HG02981 (cell line): ENCODE results near the gene ADAMTS18.
"Not testable (repeated sequence)": the region's sequence is repeated elsewhere in the genome, so short reads cannot be mapped to it uniquely, and the experiment has no call there.

Experiments used
- ATAC-seq: cut with Tn5 transposase; IDR thresholded peaks from one replicate; pipeline ENCODE4 v1.9.1; 2021; ENCODE audit warnings: mild to moderate bottlenecking, moderate library complexity; ENCODE audit not compliant: unreplicated experiment

ADAMTS18 gene, protein sequence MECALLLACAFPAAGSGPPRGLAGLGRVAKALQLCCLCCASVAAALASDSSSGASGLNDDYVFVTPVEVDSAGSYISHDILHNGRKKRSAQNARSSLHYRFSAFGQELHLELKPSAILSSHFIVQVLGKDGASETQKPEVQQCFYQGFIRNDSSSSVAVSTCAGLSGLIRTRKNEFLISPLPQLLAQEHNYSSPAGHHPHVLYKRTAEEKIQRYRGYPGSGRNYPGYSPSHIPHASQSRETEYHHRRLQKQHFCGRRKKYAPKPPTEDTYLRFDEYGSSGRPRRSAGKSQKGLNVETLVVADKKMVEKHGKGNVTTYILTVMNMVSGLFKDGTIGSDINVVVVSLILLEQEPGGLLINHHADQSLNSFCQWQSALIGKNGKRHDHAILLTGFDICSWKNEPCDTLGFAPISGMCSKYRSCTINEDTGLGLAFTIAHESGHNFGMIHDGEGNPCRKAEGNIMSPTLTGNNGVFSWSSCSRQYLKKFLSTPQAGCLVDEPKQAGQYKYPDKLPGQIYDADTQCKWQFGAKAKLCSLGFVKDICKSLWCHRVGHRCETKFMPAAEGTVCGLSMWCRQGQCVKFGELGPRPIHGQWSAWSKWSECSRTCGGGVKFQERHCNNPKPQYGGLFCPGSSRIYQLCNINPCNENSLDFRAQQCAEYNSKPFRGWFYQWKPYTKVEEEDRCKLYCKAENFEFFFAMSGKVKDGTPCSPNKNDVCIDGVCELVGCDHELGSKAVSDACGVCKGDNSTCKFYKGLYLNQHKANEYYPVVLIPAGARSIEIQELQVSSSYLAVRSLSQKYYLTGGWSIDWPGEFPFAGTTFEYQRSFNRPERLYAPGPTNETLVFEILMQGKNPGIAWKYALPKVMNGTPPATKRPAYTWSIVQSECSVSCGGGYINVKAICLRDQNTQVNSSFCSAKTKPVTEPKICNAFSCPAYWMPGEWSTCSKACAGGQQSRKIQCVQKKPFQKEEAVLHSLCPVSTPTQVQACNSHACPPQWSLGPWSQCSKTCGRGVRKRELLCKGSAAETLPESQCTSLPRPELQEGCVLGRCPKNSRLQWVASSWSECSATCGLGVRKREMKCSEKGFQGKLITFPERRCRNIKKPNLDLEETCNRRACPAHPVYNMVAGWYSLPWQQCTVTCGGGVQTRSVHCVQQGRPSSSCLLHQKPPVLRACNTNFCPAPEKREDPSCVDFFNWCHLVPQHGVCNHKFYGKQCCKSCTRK (N-terminal part only)

DNA sequence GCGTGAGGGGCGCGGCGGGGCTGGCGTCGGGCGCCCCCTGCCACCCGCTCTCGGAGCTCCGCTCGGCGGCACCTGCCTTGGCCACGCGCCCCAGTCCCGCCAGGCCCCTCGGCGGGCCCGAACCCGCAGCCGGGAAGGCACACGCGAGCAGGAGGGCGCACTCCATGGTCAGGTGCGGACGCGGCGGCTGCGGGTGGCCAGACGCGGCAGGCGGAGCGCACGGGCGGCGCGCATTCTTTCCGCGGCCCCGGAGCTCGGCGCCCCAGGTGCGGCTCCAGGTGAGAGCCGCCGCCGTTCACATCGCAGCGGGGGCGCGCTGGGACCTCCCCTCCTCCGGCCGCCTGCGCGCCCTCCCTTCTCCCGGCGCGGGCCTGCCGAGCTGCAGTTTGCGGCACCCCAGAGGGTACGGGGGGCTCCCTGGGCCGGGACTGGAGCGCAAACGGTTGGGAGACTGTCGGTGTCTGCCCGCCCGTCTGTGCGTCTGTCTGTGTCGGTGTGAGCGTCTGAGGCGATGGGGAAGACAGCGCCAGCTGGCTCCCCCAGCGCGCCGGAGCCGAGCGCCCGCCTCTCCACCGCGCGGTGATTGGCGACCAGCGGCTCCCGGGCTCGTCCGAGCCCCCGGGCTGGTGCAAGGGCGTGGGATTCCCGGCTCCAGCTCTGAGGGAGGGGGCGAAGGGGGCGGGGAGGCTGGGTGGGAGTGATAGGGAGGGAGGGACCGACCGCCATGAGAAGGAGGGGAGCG is at the start of gene ADAMTS18:
Gene ADAMTS18, minus strand, starts transcription at position 505 of the 742 bp plus-strand sequence. Its CDS starts 339 bp downstream, at position 166.
- ATAC-seq = no peak

DNA sequence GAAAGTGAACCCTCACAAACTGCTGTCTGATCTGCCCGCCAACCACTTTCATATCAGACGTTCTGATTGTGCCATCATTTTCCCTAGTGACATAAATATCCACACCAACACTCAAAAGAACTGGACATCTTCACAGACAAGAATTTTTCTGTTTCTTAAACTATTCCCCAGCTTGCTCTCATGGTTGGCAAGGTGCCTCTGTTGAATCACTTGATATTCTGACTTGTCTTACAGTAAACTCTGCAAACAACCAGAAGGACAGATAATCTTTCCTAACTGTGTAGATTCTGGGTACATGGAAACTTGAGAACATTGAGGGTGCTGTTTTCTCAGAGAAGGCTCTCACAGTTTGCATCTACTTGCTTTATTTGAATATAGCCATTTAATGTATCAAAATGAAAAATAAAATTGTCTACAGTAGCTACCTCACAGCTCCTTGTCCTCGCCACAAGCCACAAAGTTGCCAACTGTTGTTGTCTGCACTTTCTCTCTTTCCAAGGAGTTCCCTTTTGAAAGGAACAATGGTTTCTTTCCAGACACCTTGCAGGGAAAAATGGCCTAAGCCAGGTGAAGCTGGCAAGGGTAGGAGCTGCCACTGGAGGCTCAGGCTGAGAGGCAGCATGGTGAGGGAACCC is 46.0 kb upstream of the ADAMTS18 start:
- ATAC-seq = no peak

DNA sequence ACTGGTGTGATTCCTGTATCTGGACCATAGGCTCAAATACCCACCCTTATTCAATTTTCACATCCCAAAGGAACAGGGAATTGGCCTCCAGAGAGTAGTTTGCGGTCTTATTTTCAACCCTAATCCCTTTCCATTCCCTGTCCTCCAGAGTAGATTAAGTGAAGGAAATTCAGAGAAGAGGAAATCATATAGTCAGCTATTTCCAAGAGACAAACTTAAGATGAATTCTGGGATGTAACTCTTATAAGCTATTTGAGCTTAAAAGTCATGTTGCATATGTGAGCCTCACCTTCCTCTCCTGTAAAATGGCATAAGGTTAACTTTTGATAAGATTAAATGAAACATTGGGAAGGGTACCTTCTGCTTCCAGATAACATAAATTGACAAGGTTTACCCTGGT is 37.4 kb upstream of the ADAMTS18 start:
- ATAC-seq = no peak

DNA sequence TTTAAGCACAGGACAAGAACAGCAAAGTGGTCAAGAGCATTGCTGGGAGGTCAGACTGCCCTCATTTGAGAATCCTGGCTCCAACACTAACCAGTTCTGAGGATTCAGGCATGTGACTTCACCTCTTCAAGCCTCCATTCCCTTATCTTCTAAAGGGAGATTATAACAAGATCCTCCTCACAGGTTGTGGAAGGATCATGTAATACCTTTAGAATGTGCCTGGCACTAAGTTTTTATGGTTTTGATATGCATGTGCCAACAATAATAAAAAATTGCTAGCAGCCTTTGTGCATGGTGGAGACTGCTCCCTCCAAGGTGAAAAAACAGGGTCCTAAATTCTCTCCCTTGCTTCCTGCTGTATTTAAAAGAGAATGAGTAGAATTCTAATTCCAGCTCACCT is 36.0 kb upstream of the ADAMTS18 start:
- ATAC-seq = no peak

DNA sequence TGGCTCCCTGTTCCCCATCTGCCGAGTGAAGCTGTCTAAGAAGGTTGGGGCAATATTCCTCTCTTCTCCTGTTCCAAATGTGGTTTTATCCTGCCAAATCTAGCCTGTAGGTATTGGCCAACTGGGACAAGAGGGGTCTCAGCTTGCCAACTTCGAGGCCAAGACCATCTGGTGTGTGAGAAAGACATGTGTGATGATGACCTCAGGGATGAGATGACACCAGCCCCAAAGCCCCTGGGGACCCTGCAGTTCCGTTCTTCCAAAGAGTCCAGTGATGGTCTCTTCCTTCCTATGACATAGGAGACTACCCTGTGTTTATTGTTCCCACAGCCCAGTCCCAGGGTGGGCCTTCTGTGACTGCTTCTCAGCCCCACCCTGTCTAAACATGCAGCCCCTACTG is 34.8 kb upstream of the ADAMTS18 start:
- no peak for ATAC-seq

DNA sequence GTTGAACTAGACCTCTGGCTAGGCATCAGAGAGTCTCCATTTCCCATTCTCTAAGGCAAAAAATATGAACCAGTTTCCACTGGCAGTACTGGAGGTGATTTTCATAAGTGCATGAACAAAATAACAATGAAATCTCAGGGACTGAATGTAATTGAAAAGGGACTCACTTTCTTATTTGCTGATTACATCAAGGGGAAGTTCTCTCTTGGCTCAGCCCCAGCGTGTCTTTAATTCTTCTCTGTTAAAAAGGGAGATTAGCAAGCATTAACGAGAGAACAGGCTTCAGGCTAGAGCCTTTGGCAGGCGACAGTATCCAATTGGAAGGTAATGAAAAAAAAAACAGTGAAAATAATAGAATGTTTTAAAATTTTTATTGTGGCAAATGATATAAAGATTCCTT is 34.0 kb upstream of the ADAMTS18 start:
- no peak for ATAC-seq

DNA sequence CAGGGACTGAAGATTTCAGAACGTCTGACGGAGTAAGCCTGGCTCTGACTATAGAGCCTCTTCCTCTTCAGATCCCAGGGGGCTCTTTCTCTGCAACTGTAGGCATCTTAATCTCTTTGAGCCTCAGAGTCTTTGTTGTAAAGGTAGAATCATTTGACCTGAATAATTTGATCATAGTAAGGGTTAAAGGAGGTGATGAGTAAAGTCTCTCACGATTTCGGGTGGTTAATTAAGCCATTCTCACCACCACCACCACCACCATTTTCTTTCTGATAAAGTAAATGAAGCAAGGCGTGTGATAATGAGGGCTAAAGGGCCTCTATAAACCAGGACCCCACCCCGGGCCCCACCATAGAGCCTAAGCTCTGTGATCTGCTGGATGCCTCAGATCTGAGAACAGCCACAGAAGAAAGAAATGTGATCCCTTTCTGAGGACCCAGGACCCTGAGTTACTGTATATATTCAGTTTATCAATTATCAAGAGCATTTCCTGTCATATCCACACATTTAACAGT is 33.0 kb upstream of the ADAMTS18 start:
- ATAC-seq = no peak

DNA sequence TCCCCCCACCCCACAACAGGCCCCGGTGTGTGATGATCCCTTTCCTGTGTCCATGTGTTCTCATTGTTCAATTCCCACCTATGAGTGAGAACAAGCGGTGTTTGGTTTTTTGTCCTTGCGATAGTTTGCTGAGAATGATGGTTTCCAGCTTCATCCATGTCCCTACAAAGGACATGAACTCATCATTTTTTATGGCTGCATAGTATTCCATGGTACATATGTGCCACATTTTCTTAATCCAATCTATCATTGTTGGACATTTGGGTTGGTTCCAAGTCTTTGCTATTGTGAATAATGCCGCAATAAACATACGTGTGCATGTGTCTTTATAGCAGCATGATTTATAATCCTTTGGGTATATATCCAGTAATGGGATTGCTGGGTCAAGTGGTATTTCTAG is 28.8 kb upstream of the ADAMTS18 start:
- ATAC-seq = not testable (repeated sequence)

DNA sequence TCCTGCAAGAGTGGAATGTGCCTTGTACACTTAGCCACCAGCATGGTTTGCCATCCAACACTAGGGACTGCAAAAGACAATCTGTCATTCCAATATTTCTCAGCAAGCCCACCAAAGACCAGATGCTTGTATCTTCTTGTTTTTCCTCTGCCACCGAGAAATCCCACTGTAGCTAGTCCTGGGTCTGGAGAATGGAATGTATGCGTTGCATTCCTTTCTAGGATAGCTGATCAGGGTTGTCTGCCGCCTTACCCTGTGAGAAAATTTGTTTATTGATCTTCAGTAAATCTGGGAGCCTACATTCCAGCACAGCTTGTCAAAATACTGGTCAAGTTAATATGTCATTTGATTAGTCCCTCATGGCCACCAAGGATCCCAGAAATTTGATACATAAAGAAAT is 28.1 kb upstream of the ADAMTS18 start:
- ATAC-seq = no peak

DNA sequence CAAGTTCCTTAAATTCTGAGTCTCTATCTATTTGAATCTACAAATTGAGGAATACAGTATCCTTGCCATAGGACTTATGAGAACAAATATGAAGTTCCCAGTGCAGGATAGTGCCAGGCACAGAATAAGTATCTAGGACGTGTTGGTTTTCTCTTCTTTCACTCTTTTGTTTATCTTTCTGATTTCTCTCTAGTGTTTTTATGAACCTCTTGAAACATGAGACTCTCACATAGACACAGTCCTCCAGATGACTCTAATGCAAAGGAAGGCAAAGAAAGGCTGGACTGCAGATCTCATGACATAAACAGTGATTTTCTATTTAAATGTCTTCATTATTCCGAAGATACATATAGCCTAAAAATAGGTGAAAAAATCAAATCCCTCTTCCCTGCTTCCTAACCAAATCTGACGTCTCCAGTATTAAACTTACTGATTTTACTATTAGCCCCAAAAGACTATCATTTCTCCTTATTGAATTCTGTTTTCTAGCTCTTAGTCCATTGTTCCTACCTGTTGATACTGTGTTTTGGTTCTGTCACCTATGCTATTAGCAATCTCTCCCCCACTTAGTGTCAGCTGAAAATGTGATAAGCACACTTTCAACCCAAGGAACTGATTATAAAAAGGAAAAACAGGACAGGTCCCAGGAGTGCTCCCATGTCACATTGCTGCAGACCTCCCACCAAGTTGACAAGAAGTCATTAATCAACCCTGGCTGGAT is 24.9 kb upstream of the ADAMTS18 start:
- no peak for ATAC-seq

DNA sequence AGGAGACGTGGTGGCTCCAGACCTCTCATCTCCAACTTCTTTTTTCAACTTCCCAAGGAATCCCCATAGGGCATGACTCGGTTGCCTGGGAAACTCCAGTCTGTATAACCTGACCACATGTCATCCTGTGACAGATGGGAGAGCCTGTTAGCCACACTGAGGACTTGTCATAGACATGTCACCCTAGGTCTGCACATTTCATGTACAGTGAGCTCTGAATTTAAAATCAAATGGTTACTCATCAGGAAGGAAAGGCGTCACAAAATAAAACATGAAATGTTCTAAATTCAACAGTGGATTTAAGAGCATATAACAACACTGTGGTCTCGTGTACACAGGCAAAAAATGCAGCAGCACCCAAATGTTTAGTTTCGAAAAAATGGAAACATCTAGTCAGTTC is 22.2 kb upstream of the ADAMTS18 start:
- no peak for ATAC-seq

DNA sequence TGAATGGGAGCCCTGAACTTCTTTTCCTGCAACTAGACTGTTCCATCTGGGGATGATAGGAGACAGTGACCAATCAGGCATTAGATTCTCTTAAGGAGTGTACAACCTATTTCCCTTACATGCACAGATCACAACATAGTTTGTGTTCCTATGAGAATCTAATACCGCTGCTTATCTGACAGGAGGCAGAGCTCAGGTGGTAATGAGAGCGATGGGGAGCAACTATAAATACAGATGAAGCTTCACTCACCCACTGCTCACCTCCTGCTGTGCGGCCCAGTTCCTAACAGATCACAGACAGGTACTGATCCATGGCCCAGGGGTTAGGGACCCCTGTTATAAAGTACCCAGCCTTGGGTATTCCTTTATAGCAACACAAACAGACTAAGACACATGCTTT is 17.4 kb upstream of the ADAMTS18 start:
- no peak for ATAC-seq

DNA sequence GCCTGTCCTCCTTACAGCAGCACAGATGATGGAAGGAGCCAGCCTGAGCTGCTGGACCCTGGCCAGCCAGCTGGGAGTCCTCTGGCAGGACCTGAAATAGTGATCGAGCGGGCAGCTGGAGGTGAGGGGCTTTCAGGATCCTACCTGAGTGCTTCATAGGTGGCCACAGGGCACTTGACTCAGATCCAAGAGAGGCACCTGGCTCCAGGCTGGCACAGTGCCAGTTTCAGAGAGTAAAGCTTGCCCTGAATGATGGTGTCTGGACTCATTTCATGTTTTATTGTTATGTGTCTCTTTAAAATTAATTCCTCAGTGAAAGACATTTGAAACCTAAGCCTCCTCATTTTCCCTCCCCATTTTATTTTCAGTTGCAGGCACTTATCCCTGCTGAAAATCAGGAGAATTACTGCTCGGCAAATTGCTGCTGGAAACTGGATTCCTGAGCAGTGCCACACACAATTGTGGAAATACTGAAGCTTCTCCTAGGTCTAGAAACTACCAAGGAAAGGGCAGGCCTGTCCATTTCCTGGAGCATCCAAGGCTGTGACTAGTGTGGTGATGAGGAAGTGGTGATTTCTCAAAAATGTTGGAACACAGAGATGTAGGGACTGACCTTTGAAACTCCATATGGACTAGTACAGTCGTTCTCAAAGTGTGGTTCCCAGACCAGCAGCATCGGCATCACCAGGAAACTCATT is 16.1 kb upstream of the ADAMTS18 start:
- no peak for ATAC-seq

DNA sequence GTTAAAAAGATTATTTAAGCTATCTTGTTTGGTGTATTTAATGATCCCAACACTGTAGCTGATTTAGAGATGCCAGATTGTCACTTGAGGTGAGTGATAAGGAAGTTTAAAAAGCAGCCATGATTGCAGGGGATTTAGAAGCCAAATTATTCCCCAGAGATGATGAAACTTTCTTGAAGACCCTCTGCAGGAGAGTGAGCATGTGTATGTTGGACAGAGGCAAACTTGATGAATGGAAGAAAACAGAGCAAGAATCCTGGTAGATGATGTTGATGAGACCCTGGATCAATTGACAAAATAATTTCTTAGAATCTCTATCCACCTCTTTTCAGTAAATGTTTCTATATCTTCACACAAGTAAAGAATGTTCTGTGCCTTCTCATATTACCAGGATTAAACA is 14.4 kb upstream of the ADAMTS18 start:
- no peak for ATAC-seq

DNA sequence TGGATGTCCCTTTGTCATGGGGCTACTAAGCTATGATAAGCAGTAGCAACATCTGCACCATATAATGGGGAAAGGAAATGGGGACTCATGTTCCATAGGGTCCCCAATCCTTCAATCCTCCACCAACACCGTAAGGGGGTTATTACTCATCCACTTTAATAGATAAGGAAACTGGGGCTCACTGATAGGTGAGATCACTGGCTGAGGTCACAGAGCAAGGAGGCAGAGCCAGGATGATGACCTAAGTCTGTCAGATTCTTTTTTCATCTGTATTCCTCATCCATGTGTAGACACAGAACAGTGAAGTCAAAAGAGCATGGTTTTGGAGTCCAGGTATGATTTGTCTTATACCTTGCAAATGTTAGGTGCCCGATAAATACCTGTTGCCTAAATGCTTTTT is 10.5 kb upstream of the ADAMTS18 start:
- ATAC-seq = no peak

DNA sequence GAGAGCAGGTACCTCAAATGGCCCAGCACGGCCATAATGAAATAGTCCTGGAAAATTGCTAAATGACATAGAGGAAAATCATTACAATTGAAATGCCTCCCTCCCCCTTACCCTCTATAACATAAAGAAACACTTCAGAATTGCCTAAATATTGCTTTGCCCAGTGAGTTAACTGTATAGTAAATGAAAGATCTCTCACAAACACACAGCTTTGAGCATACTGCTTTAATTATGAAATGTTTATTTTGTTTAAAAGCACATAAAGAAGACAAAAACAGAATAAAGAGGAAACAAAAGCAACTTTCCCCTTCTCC is 9.3 kb upstream of the ADAMTS18 start:
- ATAC-seq = no peak

DNA sequence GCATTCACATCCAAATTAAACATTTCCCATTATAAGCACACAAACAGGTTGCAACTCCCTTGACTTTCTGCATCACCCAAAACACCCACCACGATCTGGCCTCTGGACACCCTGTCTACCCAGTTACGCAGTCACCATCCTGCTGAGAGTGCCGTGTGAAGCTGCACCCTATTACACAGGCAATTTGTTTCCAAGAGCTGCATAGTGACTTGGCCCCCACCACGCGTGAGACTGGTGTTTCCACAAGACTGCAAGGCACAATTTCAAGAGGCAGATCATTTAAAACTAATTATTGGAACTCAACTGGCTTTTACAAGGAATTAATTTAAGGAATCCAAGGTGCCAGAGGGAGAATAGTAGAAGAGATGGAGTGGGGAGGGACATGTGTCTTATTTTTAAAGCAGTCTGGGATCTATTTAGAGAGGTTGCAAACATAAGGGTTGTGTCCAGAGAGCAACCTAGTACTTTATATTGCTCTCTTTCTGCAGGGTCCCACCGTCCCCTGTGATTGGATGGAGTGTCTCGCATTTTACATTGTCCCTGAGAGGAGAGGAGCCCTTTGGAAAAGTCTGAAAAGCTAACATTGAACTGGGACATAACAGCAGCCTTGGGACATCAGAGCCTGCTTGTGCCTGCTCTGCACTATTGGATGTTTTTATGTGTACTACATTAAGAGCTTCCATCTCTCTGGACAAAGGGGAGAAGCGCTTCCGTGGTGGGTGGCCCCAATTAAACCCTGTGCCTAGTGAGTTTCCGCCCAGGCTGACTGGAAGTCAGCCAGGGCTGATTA is 8.7 kb upstream of the ADAMTS18 start:
- no peak for ATAC-seq

DNA sequence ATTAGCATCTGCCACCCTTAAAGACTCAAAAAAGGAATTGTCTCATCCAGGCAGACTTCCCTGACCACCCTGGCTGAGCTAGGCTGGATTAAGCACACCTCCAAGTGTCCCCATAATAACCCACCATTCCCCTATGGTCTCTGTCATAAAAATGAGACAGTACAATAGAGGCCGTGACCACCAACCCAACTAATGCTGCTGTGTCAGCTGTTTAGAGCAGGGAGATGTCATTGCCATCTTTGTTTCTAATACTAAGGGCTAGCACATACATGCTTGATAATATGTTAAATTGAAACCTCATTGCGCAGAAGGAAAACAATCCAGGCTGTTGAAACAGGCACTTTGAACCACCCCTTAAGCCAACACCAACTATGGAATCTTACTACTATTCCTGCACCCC is 7.2 kb upstream of the ADAMTS18 start:
- ATAC-seq = no peak
